ENCODE results near the gene ATP9A. TPM values are rescaled to one million over a fixed set of nuclear protein-coding genes. Genes with fewer than 3 reads are reported as not detected.

Gene ATP9A
- total and polyA plus RNA-seq, 2 of the 8 experiments (the other 6 are each of a cell fraction or from before 2014, with no cell fraction given), result 5.0 to 6.4 TPM

DNA sequence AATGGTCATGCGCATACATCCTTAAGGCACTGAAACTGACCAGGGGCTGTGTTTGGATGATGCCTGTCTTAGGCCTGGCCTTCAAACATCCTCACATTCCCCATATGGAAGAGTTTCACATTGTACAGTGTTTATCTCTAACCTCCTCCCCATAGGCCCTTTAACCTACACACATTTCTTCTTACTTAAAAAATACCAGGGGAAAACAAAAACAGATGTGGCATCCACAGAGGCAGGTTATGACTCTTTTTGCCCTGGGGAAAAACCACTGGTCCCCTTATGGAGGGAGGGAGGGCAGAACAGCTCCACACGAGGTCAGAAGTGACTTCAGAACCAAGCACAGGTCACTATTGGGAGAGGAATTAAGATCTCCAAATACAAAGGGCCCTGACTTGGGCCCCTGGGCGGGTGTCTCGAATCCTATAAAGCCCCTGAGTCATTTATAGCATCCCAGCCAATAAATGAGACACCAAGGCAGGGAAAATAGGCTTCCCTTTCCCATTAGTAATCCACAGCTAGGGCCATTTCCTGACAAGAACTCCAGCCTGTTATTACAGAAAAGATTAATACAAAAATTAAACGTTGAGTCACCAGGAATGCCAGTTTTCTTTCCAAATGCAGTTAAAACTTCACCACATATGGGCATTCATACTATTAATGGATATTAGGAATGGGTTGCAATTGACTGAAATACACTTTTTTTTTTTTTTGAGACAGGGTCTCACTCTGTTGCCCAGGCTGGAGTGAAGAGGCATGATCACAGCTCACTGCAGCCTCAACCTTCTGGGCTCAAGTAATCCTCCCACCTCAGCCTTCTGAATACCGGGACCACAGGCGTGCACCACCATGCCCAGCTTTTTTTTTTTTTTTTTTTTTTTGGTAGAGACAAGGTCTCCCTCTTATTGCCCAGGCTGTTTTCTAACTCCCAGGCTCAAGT lies 107.2 kb downstream of the ATP9A start:
- CTCF ChIA-PET (ENCODE audit: partially characterized antibody), result interaction anchor here (0.9 kb wide), 1 partner anchor 20 kb away, joined by 3 read pairs; no protein-coding TSS in a partner anchor
- TF ChIP-seq SIX5 (IDR thresholded peaks at IDR 0.05; ENCODE audit: low read depth, low read length) (no peak), RFX5 (IDR thresholded peaks at IDR 0.05; ENCODE audit: borderline replicate concordance, low read depth, low read length) (no peak), ASH2L (IDR thresholded peaks at IDR 0.05; ENCODE audit: low read length) (no peak), HDAC2 (IDR thresholded peaks at IDR 0.05; ENCODE audit: borderline replicate concordance in 1 of 2, low read depth in 2 of 2, low read length in 2 of 2) (no peak), TBP (IDR thresholded peaks at IDR 0.05; ENCODE audit: low read depth, low read length) (no peak), KDM5A (IDR thresholded peaks at IDR 0.05; ENCODE audit: low read length) (no peak), RNF2 (IDR thresholded peaks at IDR 0.05; ENCODE audit: borderline replicate concordance, low read depth, low read length, missing control alignments, poor library complexity, severe bottlenecking) (no peak), KDM4A (IDR thresholded peaks at IDR 0.05; ENCODE audit: low read depth, low read length, severe bottlenecking) (no peak), CREB1 (IDR thresholded peaks at IDR 0.05) (no peak)
- TF ChIP-seq, protein P1, sequence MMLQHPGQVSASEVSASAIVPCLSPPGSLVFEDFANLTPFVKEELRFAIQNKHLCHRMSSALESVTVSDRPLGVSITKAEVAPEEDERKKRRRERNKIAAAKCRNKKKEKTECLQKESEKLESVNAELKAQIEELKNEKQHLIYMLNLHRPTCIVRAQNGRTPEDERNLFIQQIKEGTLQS (IDR thresholded peaks at IDR 0.05; ENCODE audit: insufficient read depth, low read depth, low read length), result no peak

More for the DNA sequence above, 107.2 kb downstream of the ATP9A start:
- Histone ChIP-seq H3K27ac (ENCODE audit: low read depth, low read length) (no peak overlapping the region), H3K79me2 (ENCODE audit: control insufficient read depth in 1 of 2, insufficient read depth in 2 of 2, low read length in 2 of 2) (no peaks in the 10 kb centered on the region), H3K9ac (replicated peaks in 1 of 4; ENCODE audit: extremely low read depth in 1 of 4, low read depth in 3 of 4, low read length in 3 of 4) (no peak overlapping the region), H3K14ac (ENCODE audit: insufficient read length) (no peak overlapping the region), H3K23me2 (ENCODE audit: low read depth, low read length) (no peaks in the 10 kb centered on the region), H3K23ac (ENCODE audit: insufficient read length) (no peak overlapping the region), H3K56ac (replicated peaks; ENCODE audit: insufficient read length, low read depth, low read length) (no peak overlapping the region), H3K79me1 (ENCODE audit: low read depth, low read length) (no peaks in the 10 kb centered on the region), H3K4me2 (ENCODE audit: insufficient read depth in 1 of 2, low read depth in 2 of 2, low read length in 2 of 2) (peak overlapping the region; percentile 0 to 23; a peak in 1 of 4 replicates), H3K4me1 (replicated peaks in 1 of 4; ENCODE audit: control insufficient read depth in 3 of 4, insufficient read depth in 4 of 4, low read length in 3 of 4) (peaks cover 0 to 8% (median 5%) of the 10 kb centered on the region in 4 experiments; a peak in 4 of 7 replicates), H4K20me1 (replicated peaks in 1 of 2; ENCODE audit: control insufficient read depth in 1 of 2, insufficient read depth in 2 of 2, low read length in 2 of 2) (no peaks in the 10 kb centered on the region), H3K4ac (replicated peaks; ENCODE audit: insufficient read length, low read depth, low read length) (no peak overlapping the region), H2AFZ (ENCODE audit: low read length) (no peak overlapping the region), H3K36me3 (ENCODE audit: control insufficient read depth in 2 of 4, insufficient read depth in 4 of 4, low read length in 3 of 4) (0 out of 8 replicates have a peak, but pooled peaks cover 0 to under 1% (median 0%) of the 10 kb centered on the region in 4 experiments), H2BK5ac (ENCODE audit: low read depth, low read length) (peak overlapping the region; percentile 35; the same call in 1 of the 2 replicates), H4K8ac (ENCODE audit: extremely low read depth, insufficient read depth, low read length) (no peak overlapping the region), H3K27me3 (replicated peaks in 1 of 4; ENCODE audit: control insufficient read depth in 3 of 4, extremely low read depth in 1 of 4, insufficient read depth in 3 of 4, low read length in 3 of 4) (no peaks in the 10 kb centered on the region), H2BK120ac (replicated peaks; ENCODE audit: low read depth, low read length) (no peak overlapping the region), H3K18ac (ENCODE audit: extremely low read depth, low read length) (peak overlapping the region; percentile 32; the same call in 1 of the 2 replicates), H4K91ac (replicated peaks; ENCODE audit: insufficient read length, low read length) (no peak overlapping the region), H3K4me3 (ENCODE audit: extremely low read depth in 1 of 4, insufficient read depth in 2 of 4, low read depth in 3 of 4, low read length in 4 of 4) (no peak overlapping the region), H4K5ac (ENCODE audit: insufficient read length, low read depth, low read length) (no peak overlapping the region), H3K9me3 (ENCODE audit: insufficient read depth in 2 of 2, low read depth in 1 of 2, low read length in 1 of 2) (no peaks in the 10 kb centered on the region), H2AK5ac (ENCODE audit: low read depth, low read length) (no peak overlapping the region), H2BK20ac (ENCODE audit: low read length) (no peak overlapping the region), H2BK12ac (ENCODE audit: low read depth, low read length) (no peak overlapping the region), H2BK15ac (ENCODE audit: low read length) (no peak overlapping the region)
- FAIRE-seq, result no peak
- no peak for DNase-seq (ENCODE audit: low read depth in 1 of 2, low spot score in 2 of 2)
- WGBS, 2 experiments (ENCODE audit: extremely low coverage in 1 of 2, insufficient coverage in 1 of 2, insufficient read length in 1 of 2, insufficient replicate concordance in 2 of 2, low coverage in 1 of 2, low lambda C conversion rate in 2 of 2, missing lambda C conversion rate in 1 of 2), result 85% methylated on average over 7 of the region's 7 CpGs; no CpG with 5 or more reads in 1 of the 2 experiments
- POLR2A ChIA-PET (ENCODE audit: partially characterized antibody), result no interaction called here

All from H1 (cell line).